Fibroblast of villous mesenchyme (primary cell): Measurements from ENCODE around the gene ST3GAL4. TPM values are rescaled to one million over a fixed set of nuclear protein-coding genes. Genes with fewer than 3 reads are reported as not detected.
"Not testable (repeated sequence)": the region's sequence is repeated elsewhere in the genome, so short reads cannot be mapped to it uniquely, and the experiment has no call there.

Experiments
- DNase-seq: peaks from one replicate; pipeline ENCODE4 v3.0.0-alpha.2; 2010; ENCODE audit warnings: low read depth
- H3K4me3 ChIP-seq: 2 replicates; pipeline ENCODE4 v1.5.1; 2011; ENCODE audit warnings: low read depth, mild to moderate bottlenecking, low read length
- total RNA-seq: library from RNA; depleted of rRNA; stranded (reverse); fragments of >200 nt; gene quantifications from 2 replicates; pipeline ENCODE4 v1.2.3, GENCODE V29; 2012
- TF ChIP-seq, protein P1 (sequence below): IDR thresholded peaks from 2 replicates; pipeline ENCODE4 v1.5.1; 2012; ENCODE audit warnings: low read depth, mild to moderate bottlenecking, low read length; ENCODE audit not compliant: insufficient read depth

The ST3GAL4 gene
- total RNA-seq, 1 donor: 16.8 TPM

DNA sequence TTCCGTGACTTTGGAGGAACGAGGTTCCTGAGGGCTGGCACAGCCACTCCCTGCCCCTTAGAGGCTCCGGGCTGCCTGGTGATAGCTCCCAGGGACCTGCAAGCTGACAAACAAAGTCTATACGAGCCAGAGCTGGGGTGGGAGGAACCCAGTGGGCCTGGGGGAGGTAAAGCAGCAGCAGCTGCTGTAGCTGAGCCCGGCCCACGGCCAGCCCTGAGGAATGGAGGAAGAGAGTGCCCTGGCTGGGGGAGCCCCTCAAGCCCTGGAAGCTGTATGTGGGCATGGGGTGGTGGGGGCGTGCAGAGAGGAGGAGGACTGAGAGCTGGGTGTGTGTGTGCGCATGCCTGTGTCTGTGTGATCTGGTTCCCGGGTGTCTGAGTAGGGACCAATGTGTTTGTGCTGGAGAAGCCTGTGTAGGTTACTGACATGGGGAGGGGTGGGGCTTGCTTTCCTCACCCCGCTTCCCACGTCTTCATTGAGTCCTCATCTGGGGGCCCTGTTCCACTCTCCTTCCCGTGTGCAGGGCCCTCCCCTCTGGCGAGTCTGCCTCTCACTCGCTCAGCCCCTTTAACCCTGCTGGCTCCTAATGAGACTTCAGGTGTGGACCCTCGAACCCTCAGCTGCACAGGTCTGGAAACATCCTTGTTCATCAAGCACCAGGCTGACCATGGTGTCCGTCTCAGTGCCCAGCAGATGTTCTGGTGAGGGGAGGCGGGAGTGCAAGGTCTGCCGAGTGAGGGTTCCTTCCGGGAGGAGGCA, 10.8 kb downstream of the ST3GAL4 start:
- TF ChIP-seq, protein P1, sequence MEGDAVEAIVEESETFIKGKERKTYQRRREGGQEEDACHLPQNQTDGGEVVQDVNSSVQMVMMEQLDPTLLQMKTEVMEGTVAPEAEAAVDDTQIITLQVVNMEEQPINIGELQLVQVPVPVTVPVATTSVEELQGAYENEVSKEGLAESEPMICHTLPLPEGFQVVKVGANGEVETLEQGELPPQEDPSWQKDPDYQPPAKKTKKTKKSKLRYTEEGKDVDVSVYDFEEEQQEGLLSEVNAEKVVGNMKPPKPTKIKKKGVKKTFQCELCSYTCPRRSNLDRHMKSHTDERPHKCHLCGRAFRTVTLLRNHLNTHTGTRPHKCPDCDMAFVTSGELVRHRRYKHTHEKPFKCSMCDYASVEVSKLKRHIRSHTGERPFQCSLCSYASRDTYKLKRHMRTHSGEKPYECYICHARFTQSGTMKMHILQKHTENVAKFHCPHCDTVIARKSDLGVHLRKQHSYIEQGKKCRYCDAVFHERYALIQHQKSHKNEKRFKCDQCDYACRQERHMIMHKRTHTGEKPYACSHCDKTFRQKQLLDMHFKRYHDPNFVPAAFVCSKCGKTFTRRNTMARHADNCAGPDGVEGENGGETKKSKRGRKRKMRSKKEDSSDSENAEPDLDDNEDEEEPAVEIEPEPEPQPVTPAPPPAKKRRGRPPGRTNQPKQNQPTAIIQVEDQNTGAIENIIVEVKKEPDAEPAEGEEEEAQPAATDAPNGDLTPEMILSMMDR: no peak
- no peak for DNase-seq
- H3K4me3 ChIP-seq: no peak overlapping the region

DNA sequence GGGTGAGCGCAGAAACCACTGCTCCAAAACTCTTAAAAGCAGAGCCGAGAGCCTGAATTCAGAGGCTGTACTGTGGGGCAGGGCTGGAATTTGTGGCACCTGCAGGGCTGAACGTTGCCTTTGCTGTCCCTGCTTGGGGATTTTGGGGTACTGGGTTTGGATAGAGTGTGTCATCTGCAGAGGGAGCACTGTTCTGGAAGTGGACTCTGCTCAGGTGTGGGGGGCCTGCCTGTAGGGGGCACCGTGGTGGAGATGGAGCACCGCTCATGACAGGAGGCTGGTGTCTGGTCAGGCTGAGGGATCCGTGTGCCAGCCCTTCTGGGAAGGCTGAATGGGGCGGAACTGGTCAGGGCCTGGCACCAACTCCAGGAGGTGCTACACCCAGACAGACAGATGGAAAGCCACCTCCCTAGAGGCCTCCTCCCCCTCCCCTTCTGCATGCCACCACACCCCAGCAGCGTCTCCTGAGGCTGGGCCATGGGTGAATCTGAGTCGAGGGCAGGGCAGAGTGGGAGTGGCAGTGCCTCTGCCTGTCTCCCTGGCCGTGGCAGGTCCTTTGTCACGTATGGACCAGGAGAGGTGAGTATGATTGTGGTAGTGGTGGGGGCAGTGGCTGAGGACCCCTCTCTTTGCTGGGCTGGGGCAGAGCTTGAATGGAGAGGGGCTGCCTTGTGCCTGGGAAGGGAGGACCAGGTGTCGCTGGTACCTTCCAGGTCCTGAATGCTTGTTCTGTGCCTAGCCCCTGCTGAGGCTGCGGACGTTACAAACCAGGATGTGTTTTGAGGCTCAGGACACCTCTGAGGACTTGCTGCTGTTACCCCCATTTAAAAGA, 11.6 kb downstream of the ST3GAL4 start:
- DNase-seq, H3K4me3 ChIP-seq: not testable (repeated sequence)

DNA sequence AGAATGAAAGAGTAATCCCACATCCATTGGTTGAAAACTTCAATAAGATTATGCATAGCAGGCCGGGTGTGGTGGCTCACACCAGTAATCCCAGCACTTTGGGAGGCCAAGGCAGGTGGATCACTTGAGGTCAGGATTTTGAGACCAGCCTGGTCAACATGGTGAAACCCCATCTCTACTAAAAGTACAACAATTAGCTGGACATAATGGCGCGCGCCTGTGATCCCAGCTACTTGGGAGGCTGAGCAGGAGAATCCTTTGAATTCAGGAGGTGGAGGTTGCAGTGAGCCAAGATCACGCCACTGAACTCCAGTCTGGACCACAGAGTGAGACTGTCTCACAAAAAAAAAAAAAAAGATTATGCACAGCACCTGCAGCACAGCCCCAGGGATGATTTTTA, 12.3 kb downstream of the ST3GAL4 start:
- not testable (repeated sequence) for H3K4me3 ChIP-seq, DNase-seq

DNA sequence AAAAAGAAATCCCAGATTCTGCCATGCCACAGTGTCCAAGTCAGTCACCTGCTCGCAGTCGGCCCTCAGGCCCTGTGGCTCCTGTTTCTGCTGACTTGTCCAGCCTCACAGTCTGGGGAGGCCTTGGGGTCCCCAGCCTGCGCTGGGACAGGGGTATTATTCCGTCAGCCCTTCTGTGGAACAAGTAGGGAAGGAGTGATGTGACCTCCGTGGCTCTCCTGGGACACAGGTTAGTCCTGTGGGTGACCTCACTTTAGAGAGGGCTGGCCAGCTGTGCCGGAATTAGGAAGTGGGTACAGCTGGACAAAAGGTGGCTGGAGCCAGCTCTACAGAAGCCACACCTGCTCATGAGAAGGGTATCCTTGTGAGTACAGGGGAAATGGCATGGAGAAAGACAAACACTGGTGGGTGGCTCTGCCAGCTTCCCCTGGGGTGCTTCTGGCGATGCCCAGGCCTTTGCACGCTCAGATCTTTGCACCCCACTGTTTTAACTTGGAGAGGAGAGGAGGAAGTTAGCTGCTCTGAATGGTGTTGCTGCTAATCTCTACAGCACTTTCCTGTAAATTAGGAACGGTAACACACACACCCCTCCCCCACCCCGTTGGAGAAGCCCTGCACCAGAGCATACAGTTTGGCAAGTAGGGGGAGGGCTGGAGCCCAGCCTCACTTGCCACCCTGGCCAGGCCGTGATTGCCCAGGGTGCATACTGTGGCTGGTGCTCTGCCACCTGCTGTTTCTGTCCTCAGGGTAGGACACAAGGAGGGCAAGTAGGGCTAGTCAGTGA, 13.0 kb downstream of the ST3GAL4 start:
- DNase-seq, H3K4me3 ChIP-seq: not testable (repeated sequence)

DNA sequence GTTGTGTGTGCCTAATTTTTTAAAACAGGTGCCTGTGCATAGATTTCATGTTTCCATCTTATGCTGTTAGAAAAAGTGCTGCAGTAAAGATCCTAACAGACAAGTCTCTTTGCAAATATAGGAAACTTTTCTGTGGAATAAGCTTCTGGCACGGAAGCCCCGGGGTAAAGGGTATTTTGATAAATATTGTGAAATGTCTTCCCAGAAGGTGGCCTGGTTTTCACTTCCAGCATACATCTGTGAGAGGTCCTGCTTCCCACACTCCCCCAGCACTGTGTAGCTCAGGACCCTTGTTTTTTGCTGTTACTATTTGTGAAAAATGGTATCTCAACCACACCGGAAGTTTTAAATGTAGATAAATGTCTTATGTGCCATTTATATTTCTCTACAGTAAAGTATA, 14.5 kb downstream of the ST3GAL4 start:
- no peak overlapping the region for H3K4me3 ChIP-seq
- peak; percentile 45 for DNase-seq
- TF ChIP-seq, protein P1: no peak

DNA sequence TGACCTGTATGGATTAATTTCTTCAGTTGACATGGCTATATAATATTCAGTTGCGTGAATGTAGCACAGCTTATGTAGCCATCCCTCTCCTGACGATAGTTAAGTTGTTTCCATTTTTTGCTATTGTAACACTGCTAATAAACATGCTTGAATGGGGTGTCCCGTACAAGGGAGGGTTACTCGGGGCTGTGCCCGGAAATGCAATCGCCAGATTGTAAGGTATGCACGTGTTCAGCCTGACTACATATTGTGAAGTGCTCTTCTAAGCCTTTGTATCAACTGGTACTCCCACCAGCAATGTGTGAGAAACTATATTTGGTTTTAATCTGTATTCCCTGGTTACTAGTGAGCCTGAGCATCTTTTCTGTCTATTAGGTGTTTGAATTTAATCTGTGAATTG, 16.1 kb downstream of the ST3GAL4 start:
- no peak for DNase-seq
- TF ChIP-seq, protein P1: no peak
- no peak overlapping the region for H3K4me3 ChIP-seq

DNA sequence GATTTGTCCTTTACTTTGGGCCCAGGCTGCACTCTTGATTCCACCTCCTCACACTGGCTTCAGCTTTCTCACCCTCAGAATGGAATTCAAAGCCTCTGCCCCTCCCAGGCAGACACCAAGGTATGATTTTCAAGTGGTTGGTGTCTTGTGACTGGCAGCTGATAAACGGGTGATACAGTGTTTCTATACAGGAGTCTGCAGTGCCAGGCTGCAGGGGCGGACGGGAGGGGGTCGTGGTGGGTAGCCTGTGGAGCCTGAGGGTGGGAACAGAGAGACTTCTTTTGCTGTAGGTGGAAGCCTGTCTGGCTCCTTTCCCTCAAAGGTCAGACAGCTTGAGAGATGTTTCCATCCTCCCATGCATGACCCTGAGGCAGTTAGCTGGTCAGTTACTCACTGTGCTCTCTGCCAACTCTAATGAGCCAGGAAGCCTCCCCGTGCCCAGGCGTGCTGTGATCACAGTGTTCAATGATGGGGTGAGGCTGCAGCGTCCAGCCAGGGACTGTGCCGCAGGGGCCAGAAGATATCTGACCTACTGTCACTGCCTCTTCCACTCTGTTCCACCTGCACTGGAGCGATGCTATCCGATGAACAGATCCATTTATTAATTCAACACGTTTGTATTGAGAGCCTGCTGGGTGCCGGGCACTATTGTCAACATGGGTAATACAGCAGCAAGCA, 18.0 kb downstream of the ST3GAL4 start:
- not testable (repeated sequence) for DNase-seq, H3K4me3 ChIP-seq

DNA sequence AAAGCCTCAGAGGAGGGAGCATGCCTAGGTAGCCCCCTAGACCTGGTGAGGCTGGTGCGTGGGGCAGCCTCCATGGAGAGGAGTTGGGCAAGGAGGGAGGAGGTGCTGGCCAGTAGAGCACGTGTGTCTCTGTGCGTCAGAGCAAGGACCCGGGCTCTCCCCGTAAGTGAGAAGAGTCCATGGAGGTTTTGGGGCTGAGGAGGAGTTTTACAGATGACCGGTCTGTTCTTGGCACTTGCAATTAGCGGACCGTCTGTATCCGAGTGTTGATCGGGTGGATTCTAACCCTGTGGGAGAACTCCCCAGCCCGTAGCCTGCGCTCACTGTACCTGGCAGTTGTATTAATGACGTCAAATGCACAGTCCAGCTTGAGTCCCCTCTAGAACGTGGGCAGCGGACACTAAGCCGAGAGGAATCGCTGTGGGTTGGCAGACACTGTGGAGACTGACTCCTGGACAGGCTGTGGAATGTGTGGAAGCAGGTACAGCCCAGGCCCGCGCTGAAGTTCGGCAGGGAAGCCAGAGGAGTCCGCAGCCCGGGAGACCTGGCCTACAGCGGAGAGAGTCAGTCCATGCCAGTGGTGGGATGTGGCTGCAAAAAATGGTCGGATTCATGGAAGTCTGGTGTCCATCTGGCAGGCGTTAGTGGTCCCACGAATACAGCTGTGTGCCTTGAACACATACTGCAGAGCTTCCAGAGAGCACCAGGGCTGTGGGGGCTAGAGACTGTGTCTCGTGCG, 19.2 kb downstream of the ST3GAL4 start:
- not testable (repeated sequence) for DNase-seq, H3K4me3 ChIP-seq
